ENCODE results near the gene LRG1. TPM values are rescaled to one million over a fixed set of nuclear protein-coding genes. Genes with fewer than 3 reads are reported as not detected.

The LRG1 gene
- polyA plus RNA-seq, 1 donor (not counting 4 experiments of a cell fraction or from before 2014, with no cell fraction given) = 1.2 TPM

DNA sequence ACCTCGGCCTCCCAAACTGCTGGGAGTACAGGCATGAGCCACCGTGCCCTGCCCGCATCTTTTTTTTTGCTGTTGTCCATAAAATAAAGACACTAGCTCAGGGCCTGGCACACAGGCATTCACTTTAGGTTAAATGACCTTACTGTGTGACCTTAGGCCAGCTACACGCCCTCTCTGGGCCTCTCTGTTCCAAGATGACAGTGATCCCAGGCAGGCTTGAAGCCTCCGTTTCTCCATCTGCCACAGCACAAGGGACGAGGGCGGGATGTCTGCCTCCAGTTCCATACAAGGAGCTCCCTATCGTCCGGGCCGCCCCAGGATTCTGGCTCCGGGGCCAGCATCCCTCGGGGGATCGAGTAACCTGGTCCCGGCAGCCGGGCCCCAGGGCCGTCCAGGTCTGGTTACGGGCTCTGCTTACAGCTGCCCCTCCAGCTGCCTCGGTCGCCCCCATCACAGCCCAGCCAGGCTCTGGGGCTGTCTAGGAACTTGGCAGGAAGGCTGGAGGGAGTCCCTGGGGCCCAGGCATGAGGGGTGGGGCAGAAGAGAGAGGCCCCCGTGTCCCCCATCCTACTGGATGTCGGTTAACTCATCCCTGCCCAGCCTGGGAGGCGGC, 31.6 kb upstream of the LRG1 start:
- dilution Hi-C loops (cut with MboI; ENCODE audit: extremely low pct_ligation_motif_present, low sequenced_read_pairs) = no loop called here
- TF ChIP-seq EZH2 (IDR thresholded peaks at IDR 0.05; ENCODE audit: low read length) (no peak), CTCF (optimal IDR thresholded peaks at IDR 0.05 in 1 of 3, IDR thresholded peaks at IDR 0.05 in 1 of 3, conservative IDR thresholded peaks at IDR 0.05 in 1 of 3; ENCODE audit: extremely low read depth in 1 of 3, insufficient read depth in 2 of 3, low read length in 3 of 3) (no peak)
- Histone ChIP-seq H3K4me2 (ENCODE audit: control insufficient read depth, extremely low read depth, insufficient read depth, low read depth, low read length) (no peak overlapping the region), H2AFZ (ENCODE audit: control insufficient read depth, low read length) (no peak overlapping the region), H3K79me2 (ENCODE audit: control insufficient read depth, insufficient read depth, low read length) (no peaks in the 10 kb centered on the region), H3K36me3 (ENCODE audit: control insufficient read depth in 2 of 2, extremely low read depth in 1 of 2, insufficient read depth in 2 of 2, low read length in 2 of 2) (no peaks in the 10 kb centered on the region), H3K9me3 (ENCODE audit: control insufficient read depth, low read depth, low read length) (no peaks in the 10 kb centered on the region), H3K4me1 (ENCODE audit: control insufficient read depth, extremely low read depth, insufficient read depth, low read length) (peaks cover 13% of the 10 kb centered on the region), H3K27ac (ENCODE audit: control insufficient read depth, insufficient read depth, low read length) (no peak overlapping the region), H3K9ac (ENCODE audit: control insufficient read depth, extremely low read depth, insufficient read depth, low read length) (no peak overlapping the region), H3K27me3 (ENCODE audit: control insufficient read depth, extremely low read depth, insufficient read depth, low read length) (no peaks in the 10 kb centered on the region), H3K4me3 (ENCODE audit: control insufficient read depth in 2 of 3, extremely low read depth in 1 of 3, insufficient read depth in 2 of 3, low read depth in 1 of 3, low read length in 3 of 3) (no peak overlapping the region), H4K20me1 (ENCODE audit: control insufficient read depth, extremely low read depth, insufficient read depth, low read length) (no peaks in the 10 kb centered on the region), H3K9me1 (ENCODE audit: control insufficient read depth, extremely low read depth, insufficient read depth, low read length) (no peaks in the 10 kb centered on the region)
- no peak for DNase-seq (ENCODE audit: low read depth, low spot score)
- no peak for FAIRE-seq

DNA sequence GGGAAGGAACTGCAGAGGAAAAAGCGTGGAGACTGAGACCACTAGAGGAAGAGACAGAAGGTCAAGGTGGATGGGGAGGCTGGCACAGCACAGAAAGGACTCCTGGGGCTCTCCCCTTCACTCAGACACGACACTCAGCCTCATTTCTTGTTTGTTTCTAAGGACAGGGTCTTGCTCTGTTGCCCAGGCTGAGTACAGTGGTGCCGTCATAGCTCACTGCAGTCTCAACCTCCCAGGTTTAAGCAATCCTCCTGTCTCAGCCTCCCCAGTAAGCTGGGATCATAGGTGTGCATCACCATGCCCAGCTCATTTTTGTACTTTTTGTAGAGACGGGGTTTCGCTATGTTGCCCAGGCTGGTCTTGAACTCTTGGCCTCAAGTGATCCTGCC, 31.1 kb upstream of the LRG1 start:
- H3K9me1 ChIP-seq (ENCODE audit: control insufficient read depth, extremely low read depth, insufficient read depth, low read length) = no peaks in the 10 kb centered on the region
- dilution Hi-C loops (cut with MboI; ENCODE audit: extremely low pct_ligation_motif_present, low sequenced_read_pairs) = no loop called here

More for the DNA sequence above, 31.1 kb upstream of the LRG1 start:
- FAIRE-seq (no peak), DNase-seq (ENCODE audit: low read depth, low spot score) (no peak)
- H3K9ac ChIP-seq (ENCODE audit: control insufficient read depth, extremely low read depth, insufficient read depth, low read length) = no peak overlapping the region
- no peaks in the 10 kb centered on the region for H4K20me1 ChIP-seq (ENCODE audit: control insufficient read depth, extremely low read depth, insufficient read depth, low read length)
- no peaks in the 10 kb centered on the region for H3K79me2 ChIP-seq (ENCODE audit: control insufficient read depth, insufficient read depth, low read length)
- H3K27me3 ChIP-seq (ENCODE audit: control insufficient read depth, extremely low read depth, insufficient read depth, low read length) = no peaks in the 10 kb centered on the region
- no peaks in the 10 kb centered on the region for H3K9me3 ChIP-seq (ENCODE audit: control insufficient read depth, low read depth, low read length)
- no peak overlapping the region for H3K4me2 ChIP-seq (ENCODE audit: control insufficient read depth, extremely low read depth, insufficient read depth, low read depth, low read length)
- H3K4me3 ChIP-seq (ENCODE audit: control insufficient read depth in 2 of 3, extremely low read depth in 1 of 3, insufficient read depth in 2 of 3, low read depth in 1 of 3, low read length in 3 of 3) = no peak overlapping the region
- no peak overlapping the region for H2AFZ ChIP-seq (ENCODE audit: control insufficient read depth, low read length)
- H3K4me1 ChIP-seq (ENCODE audit: control insufficient read depth, extremely low read depth, insufficient read depth, low read length) = peaks cover 13% of the 10 kb centered on the region
- H3K27ac ChIP-seq (ENCODE audit: control insufficient read depth, insufficient read depth, low read length) = no peak overlapping the region
- no peaks in the 10 kb centered on the region for H3K36me3 ChIP-seq (ENCODE audit: control insufficient read depth in 2 of 2, extremely low read depth in 1 of 2, insufficient read depth in 2 of 2, low read length in 2 of 2)
- TF ChIP-seq EZH2 (IDR thresholded peaks at IDR 0.05; ENCODE audit: low read length) = no peak
- TF ChIP-seq CTCF (optimal IDR thresholded peaks at IDR 0.05 in 1 of 3, IDR thresholded peaks at IDR 0.05 in 1 of 3, conservative IDR thresholded peaks at IDR 0.05 in 1 of 3; ENCODE audit: extremely low read depth in 1 of 3, insufficient read depth in 2 of 3, low read length in 3 of 3) = no peak
